Keratinocyte (primary cell): ENCODE measurements around the gene BAG1.

Source experiments
- CTCF ChIP-seq, 3 experiments: IDR thresholded peaks in 1 of 3; conservative IDR thresholded peaks in 1 of 3; optimal IDR thresholded peaks in 1 of 3; 2 replicates in 2 of 3; 3 replicates in 1 of 3; pipeline versions ENCODE3 to v1.5.1; 2011; ENCODE audit warnings: low read length in 3 of 3, mild to moderate bottlenecking in 3 of 3, moderate library complexity in 2 of 3, control low read depth in 1 of 3, inconsistent platforms in 1 of 3; ENCODE audit not compliant: insufficient read depth in 2 of 3; ENCODE audit errors: extremely low read depth in 1 of 3
- EZH2 ChIP-seq: IDR thresholded peaks from one replicate; pipeline ENCODE4 v1.6.1; 2012; ENCODE audit warnings: inconsistent platforms, mild to moderate bottlenecking, low read length, moderate library complexity

- TF ChIP-seq CTCF (optimal IDR thresholded peaks at IDR 0.05 in 1 of 3, IDR thresholded peaks at IDR 0.05 in 1 of 3, conservative IDR thresholded peaks at IDR 0.05 in 1 of 3; ENCODE audit: extremely low read depth in 1 of 3, insufficient read depth in 2 of 3, low read length in 3 of 3) (no peak), EZH2 (no peak)
These were observed 1.1 kb downstream of the BAG1 start for GRCh38 chr9:33263131-33264002.
